Gastrocnemius medialis (tissue), 4 donors: ENCODE data around the gene OGDH.

Experiments
- CTCF ChIP-seq, 5 experiments: fragments of 450-650 bp in 3 of 5; fragments of 200-600 bp in 2 of 5; sonication (generic) in 2 of 5; IDR thresholded peaks in 4 of 5; conservative IDR thresholded peaks in 1 of 5; 1 replicate in 4 of 5; 2 replicates in 1 of 5; pipeline ENCODE4 v1.5.1; 2016 to 2019; ENCODE audit warnings: antibody characterized with exemption in 5 of 5, mild to moderate bottlenecking in 3 of 5, moderate library complexity in 3 of 5
- POLR2A ChIP-seq, 2 donors: fragments of 450-650 bp; IDR thresholded peaks; one replicate each; pipeline ENCODE4 v1.6.1; 2017; ENCODE audit warnings: antibody characterized with exemption in 2 of 2, mild to moderate bottlenecking in 2 of 2, moderate library complexity in 2 of 2

GRCh38 chr7:44602576-44602910 lies 3.9 kb upstream of the OGDH start:
- no peak for TF ChIP-seq CTCF (IDR thresholded peaks at IDR 0.05 in 4 of 5, conservative IDR thresholded peaks at IDR 0.05 in 1 of 5)
- TF ChIP-seq POLR2A (IDR thresholded peaks at IDR 0.05): no peak
